ENCODE measurements around the gene TBC1D9. TPM values are rescaled to one million over a fixed set of nuclear protein-coding genes. Genes with fewer than 3 reads are reported as not detected.

Gene TBC1D9
- 15.1 and 20.3 TPM in 2 replicates for total RNA-seq

DNA sequence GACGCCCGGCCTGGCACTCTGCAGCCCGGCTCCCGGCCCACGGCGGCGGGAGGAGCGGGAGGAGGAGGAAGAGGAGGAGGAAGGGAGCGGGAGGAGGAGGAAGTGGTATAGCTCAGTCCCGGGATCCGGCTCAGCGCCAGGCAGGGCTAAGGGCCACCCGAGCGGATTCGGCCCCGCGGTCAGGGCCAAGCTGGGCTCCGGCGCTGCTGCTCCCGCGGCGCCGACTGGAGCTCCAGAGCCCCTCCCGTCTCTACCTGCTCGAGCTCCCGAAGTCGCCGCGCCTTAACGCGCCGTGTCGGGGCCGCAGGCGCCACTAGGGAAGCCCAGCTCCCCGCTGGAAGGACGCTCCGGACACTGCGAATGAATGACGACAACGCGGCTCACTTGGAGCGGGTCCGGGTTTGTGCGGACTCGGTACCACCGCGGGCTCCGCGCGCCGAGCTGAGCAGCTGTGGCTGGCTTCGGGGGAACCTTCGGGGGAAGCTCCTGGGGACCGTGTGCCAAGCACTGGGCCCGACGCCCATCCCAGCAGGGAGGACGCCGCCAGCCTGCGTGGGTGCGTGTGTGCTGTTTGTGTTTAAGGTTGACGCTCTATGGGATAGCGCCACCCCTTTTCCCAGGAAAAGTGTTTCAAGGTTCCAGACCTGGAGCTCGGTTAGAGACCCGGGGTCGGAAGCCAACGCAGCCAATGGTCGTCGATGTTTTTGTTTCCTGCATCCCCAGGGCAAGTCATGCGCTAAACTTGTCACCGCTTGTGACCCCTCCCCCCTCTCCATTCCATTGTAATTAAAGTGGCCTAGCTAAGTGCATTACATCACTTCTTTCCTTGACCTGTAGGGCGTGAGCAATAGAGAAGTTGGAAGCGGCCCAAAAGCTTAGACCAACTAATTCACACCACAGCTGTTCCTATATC, at the start of gene TBC1D9:
Gene TBC1D9 (minus strand): TSS at position 67 of the 913 bp plus-strand sequence. CDS start 340 bp downstream, outside the sequence.
- peak; percentile 88 for DNase-seq (ENCODE audit: low read depth)
- peak within 1 kb of the TSS; percentile 89 for H3K4me3 ChIP-seq (ENCODE audit: low read depth, low read length)
- TF ChIP-seq, protein P1, sequence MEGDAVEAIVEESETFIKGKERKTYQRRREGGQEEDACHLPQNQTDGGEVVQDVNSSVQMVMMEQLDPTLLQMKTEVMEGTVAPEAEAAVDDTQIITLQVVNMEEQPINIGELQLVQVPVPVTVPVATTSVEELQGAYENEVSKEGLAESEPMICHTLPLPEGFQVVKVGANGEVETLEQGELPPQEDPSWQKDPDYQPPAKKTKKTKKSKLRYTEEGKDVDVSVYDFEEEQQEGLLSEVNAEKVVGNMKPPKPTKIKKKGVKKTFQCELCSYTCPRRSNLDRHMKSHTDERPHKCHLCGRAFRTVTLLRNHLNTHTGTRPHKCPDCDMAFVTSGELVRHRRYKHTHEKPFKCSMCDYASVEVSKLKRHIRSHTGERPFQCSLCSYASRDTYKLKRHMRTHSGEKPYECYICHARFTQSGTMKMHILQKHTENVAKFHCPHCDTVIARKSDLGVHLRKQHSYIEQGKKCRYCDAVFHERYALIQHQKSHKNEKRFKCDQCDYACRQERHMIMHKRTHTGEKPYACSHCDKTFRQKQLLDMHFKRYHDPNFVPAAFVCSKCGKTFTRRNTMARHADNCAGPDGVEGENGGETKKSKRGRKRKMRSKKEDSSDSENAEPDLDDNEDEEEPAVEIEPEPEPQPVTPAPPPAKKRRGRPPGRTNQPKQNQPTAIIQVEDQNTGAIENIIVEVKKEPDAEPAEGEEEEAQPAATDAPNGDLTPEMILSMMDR (conservative IDR thresholded peaks at IDR 0.05; ENCODE audit: low read depth, low read length), result peak; percentile 12

- H3K4me3 ChIP-seq (ENCODE audit: low read depth, low read length), result no peak overlapping the region
- DNase-seq (ENCODE audit: low read depth), result no peak
- TF ChIP-seq, protein P1 (conservative IDR thresholded peaks at IDR 0.05; ENCODE audit: low read depth, low read length), result no peak
These were observed 49.1 kb upstream of the TBC1D9 start for GRCh38 chr4:140805293-140805692.

DNA sequence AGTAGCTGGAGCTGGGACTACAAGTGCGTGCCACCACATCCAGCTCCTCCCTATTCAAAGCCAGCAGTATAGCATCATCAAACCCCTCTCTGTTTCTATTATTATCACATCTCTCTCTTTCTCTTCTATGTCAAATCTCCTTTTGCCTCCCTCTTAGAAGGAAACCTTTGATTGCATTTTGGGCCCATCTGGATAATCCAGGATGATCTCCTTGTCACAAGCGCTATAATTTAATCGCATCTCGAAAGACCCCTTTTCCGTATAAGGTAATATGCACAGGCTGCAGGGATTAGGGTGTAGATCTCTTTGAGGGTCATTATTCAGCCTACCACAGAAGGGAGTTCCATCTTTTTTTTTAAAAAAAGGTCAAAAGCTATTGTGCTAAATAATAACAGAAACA, 46.4 kb upstream of the TBC1D9 start:
- no peak overlapping the region for H3K4me3 ChIP-seq (ENCODE audit: low read depth, low read length)
- TF ChIP-seq, protein P1 (conservative IDR thresholded peaks at IDR 0.05; ENCODE audit: low read depth, low read length), result no peak
- DNase-seq (ENCODE audit: low read depth), result no peak

- H3K4me3 ChIP-seq (ENCODE audit: low read depth, low read length), result no peak overlapping the region
- TF ChIP-seq, protein P1 (conservative IDR thresholded peaks at IDR 0.05; ENCODE audit: low read depth, low read length), result no peak
- DNase-seq (ENCODE audit: low read depth), result no peak
These were observed 44.5 kb upstream of the TBC1D9 start for GRCh38 chr4:140800666-140801065.

DNA sequence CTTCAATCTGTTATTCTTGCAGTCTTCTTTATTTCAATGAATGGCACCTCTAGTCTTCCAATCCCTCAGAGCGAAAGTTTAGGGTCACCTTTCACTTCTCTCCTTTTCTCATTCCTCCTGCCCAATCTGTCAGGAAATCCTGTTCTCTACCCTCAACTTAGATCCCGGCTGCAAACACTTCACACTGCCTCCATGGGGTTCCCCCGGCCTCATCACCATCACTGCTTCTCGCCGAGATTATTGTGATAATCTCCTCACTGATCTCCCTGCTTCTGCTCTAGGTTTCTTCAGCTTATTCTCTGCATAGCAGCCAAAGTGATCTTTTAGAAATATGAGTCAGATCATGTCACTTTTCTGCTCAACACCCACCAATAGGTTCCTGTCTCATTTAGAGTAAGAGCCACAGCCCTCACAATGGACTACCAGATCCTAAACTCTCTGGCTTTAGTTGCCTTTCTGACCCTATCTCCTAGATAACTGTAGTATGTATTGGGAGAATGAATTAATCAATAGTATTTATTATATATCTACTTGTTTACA, 43.6 kb upstream of the TBC1D9 start:
- TF ChIP-seq, protein P1 (conservative IDR thresholded peaks at IDR 0.05; ENCODE audit: low read depth, low read length), result no peak
- H3K4me3 ChIP-seq (ENCODE audit: low read depth, low read length), result no peak overlapping the region
- DNase-seq (ENCODE audit: low read depth), result no peak

GRCh38 chr4:140793291-140793690, 37.1 kb upstream of the TBC1D9 start:
- no peak for DNase-seq (ENCODE audit: low read depth)
- no peak overlapping the region for H3K4me3 ChIP-seq (ENCODE audit: low read depth, low read length)
- TF ChIP-seq, protein P1 (conservative IDR thresholded peaks at IDR 0.05; ENCODE audit: low read depth, low read length), result no peak

Measured in epithelial cell of proximal tubule (primary cell).